ENCODE measurements around the gene NOVA2.

NOVA2 gene

DNA sequence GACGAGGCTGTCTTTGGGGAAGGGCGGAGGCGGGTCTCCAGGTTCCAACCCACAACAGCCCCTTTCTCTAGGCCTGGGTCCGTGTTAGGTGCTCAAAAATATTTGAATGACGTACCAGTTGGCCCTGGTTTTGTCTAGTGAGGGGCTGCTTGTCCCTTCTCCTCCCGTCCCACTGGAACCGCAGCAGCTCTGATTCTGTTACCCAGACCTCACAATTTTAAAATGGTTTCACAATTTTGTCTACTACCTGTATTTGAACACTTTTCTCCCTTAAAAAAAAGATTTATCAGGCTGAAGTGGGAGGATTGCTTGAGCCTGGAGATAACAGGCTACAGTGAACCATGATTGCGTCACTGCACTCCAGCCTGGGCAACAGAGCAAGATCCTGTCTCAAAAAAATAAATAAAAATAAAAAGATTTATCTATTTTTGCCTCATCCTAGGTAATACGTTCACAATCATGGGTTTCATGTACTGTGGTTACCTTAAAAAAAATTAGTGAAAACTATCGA lies 86.4 kb downstream of the NOVA2 start:
- no peak for DNase-seq

DNA sequence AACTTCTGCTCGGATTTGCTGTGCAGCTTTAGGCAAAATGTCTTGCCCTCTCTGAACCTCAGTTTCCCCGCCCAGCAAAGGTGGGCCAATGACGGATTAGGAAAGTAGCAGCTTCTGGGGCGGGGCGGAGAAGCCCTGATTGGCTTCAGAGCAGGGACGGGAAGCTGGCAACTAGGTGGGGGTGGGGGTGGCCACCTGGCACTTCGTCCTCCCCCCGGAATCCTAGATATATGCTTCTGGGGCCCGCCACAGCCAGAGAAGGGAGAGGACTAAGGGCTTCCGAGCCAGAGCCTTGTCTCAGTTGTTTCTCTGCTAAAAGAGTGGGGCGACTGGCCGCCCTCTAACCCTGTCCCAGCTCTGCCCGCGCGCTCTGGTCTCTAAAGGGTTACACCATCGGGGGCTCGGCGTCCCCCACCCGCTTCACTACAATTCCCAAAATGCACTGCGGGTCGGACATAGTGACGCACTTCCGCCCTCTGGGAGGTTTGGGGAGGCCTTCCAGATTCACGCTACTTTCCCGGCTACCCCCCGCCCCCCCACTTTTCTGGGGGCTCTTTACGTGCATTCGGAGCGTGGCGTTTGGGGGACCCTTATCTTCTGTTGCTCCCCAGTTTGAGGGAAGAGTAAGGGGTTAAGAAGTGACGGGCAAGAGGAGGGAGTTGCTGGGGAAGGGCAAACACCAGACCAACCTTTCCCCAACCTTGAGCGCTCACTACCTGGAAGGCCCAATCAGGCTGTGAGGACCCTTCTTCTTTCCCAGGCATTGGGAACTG lies 87.1 kb downstream of the NOVA2 start:
- DNase-seq: peak; percentile 88

DNA sequence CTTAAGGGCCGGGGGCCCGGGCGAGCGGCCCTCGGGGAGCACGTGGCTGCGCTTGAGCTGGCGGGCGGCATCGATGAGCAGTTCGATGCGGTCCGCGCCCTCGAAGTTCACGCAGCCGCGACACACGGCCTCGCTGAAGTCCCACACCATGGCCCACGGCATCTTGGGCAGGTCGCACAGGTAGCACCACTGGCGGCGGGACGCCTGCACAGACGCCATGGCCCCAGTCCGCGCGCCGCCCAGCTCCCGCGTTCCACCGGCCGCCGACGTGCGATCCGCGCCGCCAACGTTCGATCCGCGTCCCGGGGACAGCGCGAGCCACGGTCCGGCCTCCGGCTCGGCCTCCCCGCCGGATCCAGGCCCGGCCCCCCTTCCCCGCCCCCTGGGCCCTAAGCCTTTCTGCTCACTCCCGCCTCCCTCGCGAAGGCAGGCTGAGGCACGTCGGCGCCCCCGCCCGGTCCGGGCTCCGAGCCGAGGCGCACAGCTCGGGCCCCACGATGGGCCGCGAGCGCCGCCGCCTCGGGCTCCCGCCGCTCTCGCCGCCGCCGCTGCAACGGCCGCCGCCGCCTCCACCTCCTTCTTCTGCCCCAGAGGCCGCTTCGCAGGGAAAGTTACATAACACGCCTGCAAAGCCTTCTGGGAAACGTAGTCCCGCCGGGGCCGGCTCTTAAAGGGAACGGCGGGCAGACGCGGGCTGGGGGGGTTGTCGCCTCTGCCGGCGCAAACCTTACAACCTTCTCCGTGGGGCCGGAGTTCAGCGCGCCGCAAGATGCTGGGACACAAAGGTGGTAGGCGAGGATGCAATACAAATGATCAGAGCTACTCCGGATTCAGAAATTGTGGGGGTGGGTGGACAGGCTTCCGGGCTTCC lies 87.9 kb downstream of the NOVA2 start, which contains the start of gene IRF2BP1:
Gene IRF2BP1 (minus strand): TSS at position 586 of the 871 bp plus-strand sequence. CDS start 367 bp downstream, at position 219.
- DNase-seq: peak; percentile 89

DNA sequence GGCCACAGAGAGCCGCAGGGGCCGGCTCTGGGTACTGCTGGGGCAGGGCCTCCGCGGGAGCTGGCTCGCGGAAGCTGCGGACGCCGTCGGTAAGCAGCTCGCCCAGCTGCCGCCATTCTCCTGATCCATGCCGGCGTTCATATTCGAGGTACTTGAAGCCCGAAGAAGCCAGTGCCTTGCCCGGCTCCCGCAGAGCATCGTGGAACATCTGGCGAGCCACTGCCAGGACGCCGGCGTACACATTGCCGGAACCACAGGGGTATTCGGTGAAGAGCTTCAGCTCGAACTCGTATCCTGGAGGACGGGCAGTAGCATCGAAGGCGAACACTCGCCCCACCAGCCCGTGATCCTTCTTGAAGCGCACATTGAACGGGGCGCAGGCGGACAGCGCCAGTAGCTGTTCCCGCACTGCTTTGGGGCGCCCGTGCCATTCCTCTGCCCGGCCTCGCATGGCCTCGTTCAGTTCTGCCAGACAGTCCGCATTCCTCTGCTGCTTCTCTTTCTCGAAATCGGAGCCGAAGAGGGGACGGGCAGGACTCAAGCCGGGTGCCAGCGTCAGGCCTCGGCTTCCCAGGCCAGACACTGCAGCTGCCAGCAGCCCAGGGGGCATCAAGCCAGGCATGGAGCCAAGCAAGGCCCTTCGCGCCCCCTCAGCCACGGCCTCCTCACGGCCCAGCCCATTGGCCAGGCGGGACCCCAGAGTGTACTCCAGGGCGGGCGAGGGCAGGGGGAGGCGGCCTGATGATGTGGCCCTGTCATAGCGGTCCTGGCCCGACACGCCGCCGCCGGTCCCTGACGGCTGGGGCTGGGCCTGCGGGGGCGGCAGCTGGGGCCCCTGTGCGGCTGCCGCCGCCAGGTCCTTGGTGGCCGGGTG lies 88.7 kb downstream of the NOVA2 start:
- no peak for DNase-seq

DNA sequence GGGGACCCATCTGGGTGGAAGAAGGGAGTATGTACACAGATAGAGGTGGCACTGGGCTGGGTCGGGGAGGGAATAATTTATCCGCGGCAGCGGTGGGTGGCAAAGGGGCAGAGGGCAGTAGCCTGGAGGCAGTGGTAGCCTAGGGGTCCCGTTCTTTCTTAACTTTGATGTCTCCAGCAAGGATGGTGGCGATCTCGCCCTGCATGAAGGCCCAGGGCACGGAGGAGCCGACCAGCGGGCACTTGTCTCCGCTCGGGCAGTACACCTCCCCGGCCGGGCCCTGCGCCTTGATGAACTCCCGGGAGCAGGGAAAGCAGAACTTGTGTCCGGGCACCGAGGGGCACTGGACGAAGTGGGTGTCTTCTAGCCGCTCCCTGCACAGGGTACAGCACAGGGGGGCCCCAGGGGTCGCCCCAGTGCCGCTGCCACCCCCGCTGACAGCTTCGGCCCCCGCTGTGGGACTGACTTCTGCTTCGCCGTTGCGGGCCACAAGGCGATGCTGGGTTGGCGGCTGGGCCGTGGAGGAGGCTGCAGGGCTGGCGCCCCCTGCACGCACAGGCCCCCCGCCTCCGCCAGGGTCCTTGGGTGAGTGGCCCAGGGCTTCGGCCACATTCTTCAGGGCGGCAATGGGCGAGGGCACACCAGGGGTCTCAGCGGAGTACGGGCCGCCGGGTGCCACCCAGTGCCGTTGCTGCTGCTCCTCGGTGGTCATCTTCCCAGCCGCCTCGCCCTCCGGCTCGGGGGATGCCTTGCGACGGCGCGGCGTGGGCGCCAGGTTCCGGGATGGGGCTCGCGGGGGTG lies 89.6 kb downstream of the NOVA2 start:
- no peak for DNase-seq

Data from NCI-H2171 treated with DMSO at 0.1 percent for 48 hours (cell line).